ENCODE measurements around the gene LRP10. TPM values are rescaled to one million over a fixed set of nuclear protein-coding genes. Genes with fewer than 3 reads are reported as not detected.

The LRP10 gene
- total and polyA plus RNA-seq, 2 experiments from 2014 or later = 161 to 202 TPM

DNA sequence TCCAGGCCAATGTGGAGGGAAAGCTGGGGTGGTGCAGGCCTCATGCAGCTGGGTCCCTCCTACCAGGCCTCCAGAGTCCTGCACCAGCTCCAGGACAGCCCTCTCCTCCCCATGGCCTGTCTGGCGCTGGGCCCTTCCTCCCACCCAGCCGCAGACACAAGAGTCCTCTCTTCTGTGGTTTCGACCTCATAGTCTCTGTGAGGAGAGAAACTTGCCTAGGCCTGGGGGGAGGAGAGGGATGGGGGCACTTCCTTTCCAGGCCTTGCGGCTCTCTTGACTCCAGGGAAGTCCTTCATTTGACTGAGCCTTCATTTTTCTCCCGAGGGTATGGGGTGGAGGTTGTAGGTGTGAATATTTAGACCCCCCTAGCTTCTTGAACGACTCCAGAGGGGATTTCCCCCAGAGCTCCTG, 32.9 kb upstream of the LRP10 start:
- in situ Hi-C loops (cut with MboI) = no loop called here
- peak overlapping the region; percentile 94 for H3K27ac ChIP-seq
- H3K9ac ChIP-seq = peak overlapping the region; percentile 99
- no peaks in the 10 kb centered on the region for H3K9me2 ChIP-seq (ENCODE audit: insufficient read depth)
- 0% methylated on average over 4 to 6 of the region's 6 CpGs for WGBS, 2 experiments (ENCODE audit: low coverage in 1 of 2, low lambda C conversion rate in 2 of 2, missing lambda C conversion rate in 2 of 2)
- H3F3A ChIP-seq (ENCODE audit: insufficient read depth) = peaks cover 65% of the 10 kb centered on the region
- H3K4me1 ChIP-seq (ENCODE audit: insufficient read depth) = peaks cover 45% of the 10 kb centered on the region
- peaks cover 82% of the 10 kb centered on the region for H3K79me2 ChIP-seq (ENCODE audit: insufficient read depth)
- H3K9me3 ChIP-seq (ENCODE audit: low read depth) = no peaks in the 10 kb centered on the region
- no peak for TF ChIP-seq EZH2 (IDR thresholded peaks at IDR 0.05; ENCODE audit: insufficient read depth, poor library complexity, severe bottlenecking)
- no peak for TF ChIP-seq EZH2phosphoT487 (IDR thresholded peaks at IDR 0.05; ENCODE audit: insufficient read depth, low read depth)
- H2AFZ ChIP-seq = no peak overlapping the region
- DNase-seq = peak; percentile 79
- peak overlapping the region; percentile 96 for H3K4me2 ChIP-seq (ENCODE audit: unreplicated experiment)
- peak overlapping the region; percentile 88 for H3K4me3 ChIP-seq
- H3K27me3 ChIP-seq (replicated peaks; ENCODE audit: insufficient read depth) = no peaks in the 10 kb centered on the region
- peaks cover 28% of the 10 kb centered on the region for H3K36me3 ChIP-seq (ENCODE audit: low read depth)
- H4K20me1 ChIP-seq (ENCODE audit: insufficient read depth) = no peaks in the 10 kb centered on the region

DNA sequence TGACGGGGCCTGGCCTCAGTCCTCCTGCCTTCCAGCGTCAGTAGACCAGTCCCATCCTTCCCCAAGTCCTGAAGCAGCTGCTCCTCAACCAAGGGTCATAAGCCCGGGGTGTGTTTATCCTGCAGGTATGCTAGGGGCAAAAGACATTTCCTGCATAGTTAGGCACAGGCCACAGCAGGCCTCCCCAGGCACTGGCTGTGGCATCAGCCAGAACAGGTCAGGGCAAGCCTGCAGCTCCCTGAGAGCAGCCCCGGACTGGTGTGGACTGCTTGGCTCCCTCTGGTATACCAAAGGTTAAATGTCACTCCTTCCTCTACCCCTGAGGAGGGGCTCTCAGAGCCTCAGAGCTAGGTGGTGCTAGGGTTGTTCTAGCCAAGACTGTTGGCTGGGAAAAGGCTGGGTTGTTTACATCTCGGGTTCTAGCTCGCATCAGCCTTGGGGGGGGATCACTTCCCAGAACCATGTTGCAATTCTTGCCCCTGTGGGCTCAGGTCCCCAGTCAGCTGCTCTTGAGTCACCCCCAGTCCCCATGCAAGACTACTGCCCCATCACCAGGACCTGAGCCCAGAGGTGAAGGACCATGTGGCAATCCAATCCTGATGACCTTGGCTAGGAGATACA, 32.3 kb upstream of the LRP10 start:
- H3K4me2 ChIP-seq (ENCODE audit: unreplicated experiment) = peak overlapping the region; percentile 96
- no peaks in the 10 kb centered on the region for H3K9me3 ChIP-seq (ENCODE audit: low read depth)
- DNase-seq = peak; percentile 60
- H2AFZ ChIP-seq = no peak overlapping the region
- no peaks in the 10 kb centered on the region for H3K27me3 ChIP-seq (replicated peaks; ENCODE audit: insufficient read depth)
- H3K36me3 ChIP-seq (ENCODE audit: low read depth) = peaks cover 34% of the 10 kb centered on the region
- in situ Hi-C loops (cut with MboI) = no loop called here
- TF ChIP-seq EZH2 (IDR thresholded peaks at IDR 0.05; ENCODE audit: insufficient read depth, poor library complexity, severe bottlenecking) (no peak), EZH2phosphoT487 (IDR thresholded peaks at IDR 0.05; ENCODE audit: insufficient read depth, low read depth) (no peak)
- H3K79me2 ChIP-seq (ENCODE audit: insufficient read depth) = peaks cover 89% of the 10 kb centered on the region
- peak overlapping the region; percentile 99 for H3K9ac ChIP-seq
- H3K9me2 ChIP-seq (ENCODE audit: insufficient read depth) = no peaks in the 10 kb centered on the region
- WGBS, 2 experiments (ENCODE audit: low coverage in 1 of 2, low lambda C conversion rate in 2 of 2, missing lambda C conversion rate in 2 of 2) = 1 to 2% methylated on average over 6 of the region's 6 CpGs
- peak overlapping the region; percentile 94 for H3K27ac ChIP-seq
- no peaks in the 10 kb centered on the region for H4K20me1 ChIP-seq (ENCODE audit: insufficient read depth)
- H3K4me1 ChIP-seq (ENCODE audit: insufficient read depth) = peaks cover 45% of the 10 kb centered on the region
- H3F3A ChIP-seq (ENCODE audit: insufficient read depth) = peaks cover 71% of the 10 kb centered on the region
- H3K4me3 ChIP-seq = peak overlapping the region; percentile 88

DNA sequence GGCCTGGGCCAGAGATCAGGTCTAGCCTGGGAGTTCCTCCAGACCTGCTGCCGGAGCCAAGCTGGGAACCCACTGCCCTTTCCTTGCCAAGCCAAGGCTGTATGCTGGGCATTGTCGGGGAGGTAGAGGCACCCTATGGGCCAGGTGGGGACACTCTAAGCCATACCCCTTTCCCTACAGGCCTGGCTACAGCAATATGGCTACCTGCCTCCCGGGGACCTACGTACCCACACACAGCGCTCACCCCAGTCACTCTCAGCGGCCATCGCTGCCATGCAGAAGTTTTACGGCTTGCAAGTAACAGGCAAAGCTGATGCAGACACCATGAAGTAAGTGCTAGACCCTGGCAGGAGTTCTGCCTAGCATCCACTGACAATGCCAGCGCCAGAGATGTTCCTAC, 30.2 kb upstream of the LRP10 start:
- Histone ChIP-seq H3K4me1 (ENCODE audit: insufficient read depth) (peaks cover 49% of the 10 kb centered on the region), H3K79me2 (ENCODE audit: insufficient read depth) (peaks cover 98% of the 10 kb centered on the region), H3K27me3 (replicated peaks; ENCODE audit: insufficient read depth) (no peaks in the 10 kb centered on the region), H3K9me2 (ENCODE audit: insufficient read depth) (no peaks in the 10 kb centered on the region), H3K36me3 (ENCODE audit: low read depth) (peaks cover 48% of the 10 kb centered on the region), H3K4me3 (no peak overlapping the region; the same call in 1 of the 2 replicates), H3K9ac (peak overlapping the region; percentile 99), H3K4me2 (ENCODE audit: unreplicated experiment) (no peak overlapping the region), H3K27ac (peak overlapping the region; percentile 94), H3F3A (ENCODE audit: insufficient read depth) (peaks cover 78% of the 10 kb centered on the region), H3K9me3 (ENCODE audit: low read depth) (no peaks in the 10 kb centered on the region), H4K20me1 (ENCODE audit: insufficient read depth) (no peaks in the 10 kb centered on the region), H2AFZ (no peak overlapping the region)
- DNase-seq = no peak
- in situ Hi-C loops (cut with MboI) = no loop called here
- no peak for TF ChIP-seq EZH2phosphoT487 (IDR thresholded peaks at IDR 0.05; ENCODE audit: insufficient read depth, low read depth)
- TF ChIP-seq EZH2 (IDR thresholded peaks at IDR 0.05; ENCODE audit: insufficient read depth, poor library complexity, severe bottlenecking) = no peak
- WGBS, 2 experiments (ENCODE audit: low coverage in 1 of 2, low lambda C conversion rate in 2 of 2, missing lambda C conversion rate in 2 of 2) = 64 to 68% methylated on average over 7 to 9 of the region's 9 CpGs

DNA sequence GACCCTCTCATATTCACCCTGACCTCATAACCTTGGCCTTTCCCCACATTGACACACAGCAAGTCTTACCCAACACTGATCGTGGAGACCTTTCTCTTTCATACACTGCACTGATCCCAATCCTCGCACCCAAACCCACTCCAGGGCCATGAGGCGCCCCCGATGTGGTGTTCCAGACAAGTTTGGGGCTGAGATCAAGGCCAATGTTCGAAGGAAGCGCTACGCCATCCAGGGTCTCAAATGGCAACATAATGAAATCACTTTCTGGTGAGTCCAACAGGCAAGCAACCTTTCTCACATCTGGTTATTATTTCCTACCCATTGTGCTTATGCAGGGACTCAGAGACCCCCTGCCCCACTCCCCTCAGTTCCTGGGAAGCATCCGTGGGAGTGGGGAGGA, 29.8 kb upstream of the LRP10 start:
- H2AFZ ChIP-seq = no peak overlapping the region
- H3K27ac ChIP-seq = peak overlapping the region; percentile 94
- peaks cover 83% of the 10 kb centered on the region for H3F3A ChIP-seq (ENCODE audit: insufficient read depth)
- TF ChIP-seq EZH2 (IDR thresholded peaks at IDR 0.05; ENCODE audit: insufficient read depth, poor library complexity, severe bottlenecking) = no peak
- no peak for TF ChIP-seq EZH2phosphoT487 (IDR thresholded peaks at IDR 0.05; ENCODE audit: insufficient read depth, low read depth)
- H3K9ac ChIP-seq = peak overlapping the region; percentile 99
- DNase-seq = no peak
- peaks cover 53% of the 10 kb centered on the region for H3K4me1 ChIP-seq (ENCODE audit: insufficient read depth)
- H3K79me2 ChIP-seq (ENCODE audit: insufficient read depth) = peaks cover 96% of the 10 kb centered on the region
- no peaks in the 10 kb centered on the region for H4K20me1 ChIP-seq (ENCODE audit: insufficient read depth)
- no peak overlapping the region for H3K4me2 ChIP-seq (ENCODE audit: unreplicated experiment)
- H3K4me3 ChIP-seq = no peak overlapping the region
- no peaks in the 10 kb centered on the region for H3K9me2 ChIP-seq (ENCODE audit: insufficient read depth)
- H3K36me3 ChIP-seq (ENCODE audit: low read depth) = peaks cover 52% of the 10 kb centered on the region
- 79 to 82% methylated on average over 8 of the region's 8 CpGs for WGBS, 2 experiments (ENCODE audit: low coverage in 1 of 2, low lambda C conversion rate in 2 of 2, missing lambda C conversion rate in 2 of 2)
- no peaks in the 10 kb centered on the region for H3K9me3 ChIP-seq (ENCODE audit: low read depth)
- in situ Hi-C loops (cut with MboI) = no loop called here
- no peaks in the 10 kb centered on the region for H3K27me3 ChIP-seq (replicated peaks; ENCODE audit: insufficient read depth)
